HG02973 (cell line): ENCODE data around the gene FAM227B.
"Not testable (repeated sequence)": the region's sequence is repeated elsewhere in the genome, so short reads cannot be mapped to it uniquely, and the experiment has no call there.

ENCODE experiments used
- ATAC-seq: cut with Tn5 transposase; IDR thresholded peaks from one replicate; pipeline ENCODE4 v1.9.1; 2021; ENCODE audit warnings: moderate library complexity; ENCODE audit not compliant: unreplicated experiment

FAM227B gene

DNA sequence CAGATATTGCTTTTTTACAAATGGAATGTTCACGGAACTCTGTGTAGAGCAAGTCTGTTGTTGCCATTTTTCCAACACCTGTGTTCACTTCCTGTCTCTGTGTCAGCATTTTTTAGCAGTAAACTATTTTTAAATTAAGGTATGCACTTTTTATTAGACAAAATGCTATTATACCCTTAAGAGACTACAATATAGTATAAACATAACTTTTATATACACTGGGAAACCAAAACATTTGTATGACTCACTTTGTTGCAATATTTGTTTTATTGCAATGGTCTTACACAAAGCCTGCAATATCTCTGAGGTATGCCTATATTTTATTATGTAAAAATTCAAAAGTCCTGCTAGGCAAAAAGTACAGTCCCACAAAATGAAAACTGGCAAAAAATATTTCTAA lies 237.4 kb downstream of the FAM227B start:
- ATAC-seq = no peak

DNA sequence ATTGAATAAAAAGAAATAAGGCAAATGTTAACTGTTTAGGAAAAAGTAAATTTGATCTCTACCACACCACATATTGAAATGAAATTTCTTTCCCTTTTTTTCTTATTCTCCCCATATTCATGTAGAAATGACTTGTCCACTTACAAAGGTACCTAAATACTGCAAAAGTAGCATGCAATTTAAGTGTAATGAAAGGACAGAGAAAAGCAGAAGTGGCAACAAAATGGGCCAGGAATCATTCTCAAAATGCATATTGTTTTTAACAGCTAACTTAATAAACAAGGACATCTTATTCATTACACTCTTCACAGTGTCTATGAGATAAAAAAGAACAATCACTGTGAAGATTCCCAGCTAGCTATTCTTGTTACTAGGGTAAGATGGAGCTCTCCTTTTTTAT lies 238.2 kb downstream of the FAM227B start:
- no peak for ATAC-seq

DNA sequence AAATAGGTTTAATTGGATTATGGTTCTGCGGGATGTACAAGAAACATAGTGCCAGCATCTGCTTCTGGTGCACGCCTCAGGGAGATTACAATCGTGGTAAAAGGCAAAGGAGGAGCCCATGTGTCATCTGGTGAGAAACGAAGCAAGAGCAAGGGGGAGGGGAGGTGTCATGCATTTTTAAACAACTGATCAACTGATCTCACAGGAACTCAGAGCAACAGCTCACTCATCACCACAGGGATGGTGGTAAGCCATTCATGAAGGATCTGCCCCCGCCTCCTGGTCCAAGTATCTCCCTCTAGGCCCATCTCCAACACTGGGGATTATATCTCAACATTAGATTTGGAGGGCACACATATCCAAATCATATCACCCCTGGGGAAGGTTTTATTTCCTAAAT lies 239.7 kb downstream of the FAM227B start:
- no peak for ATAC-seq

DNA sequence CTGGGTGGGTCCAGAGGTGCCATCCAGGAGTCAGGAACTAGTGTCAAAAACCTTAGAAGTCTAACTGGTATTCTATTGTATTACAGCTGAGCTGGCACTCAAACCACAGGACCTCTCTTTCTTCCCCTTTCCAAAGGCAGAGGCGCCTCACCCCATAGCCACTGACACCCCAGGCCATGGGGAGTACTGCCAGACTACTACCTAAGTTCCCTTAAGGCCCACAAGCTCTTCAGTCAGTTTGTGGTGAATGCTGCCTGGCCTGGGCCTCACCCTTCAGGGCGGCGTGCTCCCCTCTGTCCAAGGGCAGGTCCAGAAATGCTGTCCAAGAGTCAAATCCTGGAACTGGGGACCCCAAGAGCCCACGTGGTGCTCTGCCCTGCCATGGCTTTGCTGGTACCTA lies 240.6 kb downstream of the FAM227B start:
- no peak for ATAC-seq

DNA sequence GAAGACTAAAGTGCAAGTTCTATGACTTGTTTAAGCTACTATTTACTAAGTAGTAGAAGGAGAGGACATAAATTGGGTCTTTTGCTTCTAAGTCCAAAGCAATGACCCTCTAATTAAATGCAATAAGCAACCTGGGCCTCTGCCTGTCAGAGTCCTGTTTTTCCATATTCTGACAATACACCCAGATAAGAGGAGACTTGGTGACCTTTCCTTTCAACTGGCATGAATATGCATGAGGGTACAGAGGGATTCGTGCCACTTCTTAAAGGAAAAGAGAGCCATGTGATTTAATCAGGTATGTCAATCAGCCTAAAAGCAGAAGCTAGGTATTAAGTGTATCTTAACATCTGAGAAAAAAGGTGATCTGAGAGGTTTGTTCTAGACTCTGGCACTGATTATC lies 248.3 kb downstream of the FAM227B start:
- no peak for ATAC-seq

DNA sequence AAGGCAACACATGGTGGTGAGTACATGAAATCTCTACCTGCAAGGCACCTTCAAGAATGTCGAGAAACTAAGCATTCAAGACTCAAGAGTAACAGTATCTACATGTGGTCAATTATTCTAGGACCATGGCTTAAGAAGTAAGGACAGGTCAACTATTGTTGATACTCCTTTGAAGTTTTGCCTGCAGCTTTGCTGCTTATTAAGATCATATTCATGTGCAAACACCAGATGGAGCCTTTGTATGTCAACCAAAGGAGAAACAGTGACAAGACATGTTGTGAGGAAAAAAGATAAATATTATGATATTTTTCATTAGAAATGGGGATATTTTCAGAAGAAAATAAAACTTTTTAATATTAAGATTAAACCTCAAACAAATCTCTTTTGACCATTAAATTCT lies 249.8 kb downstream of the FAM227B start:
- ATAC-seq = no peak

DNA sequence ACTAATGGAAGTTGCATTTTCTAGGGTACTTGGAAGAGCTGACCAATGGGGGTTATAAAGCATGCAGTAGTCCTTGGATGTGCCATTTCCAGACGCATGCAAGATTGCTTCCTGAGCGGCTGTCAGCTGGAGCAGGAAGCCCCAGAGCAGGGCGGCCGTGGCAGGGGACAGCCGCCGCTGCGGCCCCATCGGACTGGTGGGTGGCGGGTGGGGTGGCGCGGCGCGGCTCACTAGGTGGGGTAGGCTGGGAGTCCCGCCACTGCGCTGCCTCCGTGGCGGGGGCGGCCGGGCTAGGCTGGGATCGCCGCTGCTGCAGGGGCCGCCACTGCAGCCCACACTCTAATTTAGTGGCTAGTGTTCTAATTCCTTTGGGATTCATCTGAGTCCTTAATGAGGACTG lies 254.1 kb downstream of the FAM227B start:
- ATAC-seq = no peak

DNA sequence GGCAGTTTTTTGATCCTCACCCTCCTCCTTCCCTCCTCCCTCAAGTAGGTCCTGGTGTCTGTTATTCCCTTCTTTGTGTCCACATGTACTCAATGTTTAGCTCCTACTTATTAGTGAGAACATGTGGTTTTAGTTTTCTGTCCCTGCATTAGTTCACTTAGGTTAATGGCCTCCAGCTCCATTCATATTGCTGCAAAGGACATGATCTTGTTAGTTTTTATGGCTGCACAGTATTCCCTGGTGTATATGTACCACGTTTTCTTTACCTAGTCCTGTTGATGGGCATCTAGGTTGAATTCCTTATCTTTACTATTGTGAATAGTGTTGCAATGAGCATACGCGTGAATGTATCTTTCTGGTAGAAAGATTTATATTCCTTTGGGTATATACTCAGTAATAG lies 259.2 kb downstream of the FAM227B start:
- ATAC-seq = no peak

DNA sequence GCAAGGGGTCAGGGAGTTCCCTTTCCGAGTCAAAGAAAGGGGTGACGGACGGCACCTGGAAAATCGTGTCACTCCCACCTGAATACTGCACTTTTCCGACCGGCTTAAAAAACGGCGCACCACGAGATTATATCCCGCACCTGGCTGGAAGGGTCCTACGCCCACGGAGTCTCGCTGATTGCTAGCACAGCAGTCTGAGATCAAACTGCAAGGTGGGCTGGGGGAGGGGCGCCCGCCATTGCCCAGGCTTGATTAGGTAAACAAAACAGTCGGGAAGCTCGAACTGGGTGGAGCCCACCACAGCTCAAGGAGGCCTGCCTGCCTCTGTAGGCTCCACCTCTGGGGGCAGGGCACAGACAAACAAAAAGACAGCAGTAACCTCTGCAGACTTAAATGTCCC lies 266.2 kb downstream of the FAM227B start:
- ATAC-seq = not testable (repeated sequence)

DNA sequence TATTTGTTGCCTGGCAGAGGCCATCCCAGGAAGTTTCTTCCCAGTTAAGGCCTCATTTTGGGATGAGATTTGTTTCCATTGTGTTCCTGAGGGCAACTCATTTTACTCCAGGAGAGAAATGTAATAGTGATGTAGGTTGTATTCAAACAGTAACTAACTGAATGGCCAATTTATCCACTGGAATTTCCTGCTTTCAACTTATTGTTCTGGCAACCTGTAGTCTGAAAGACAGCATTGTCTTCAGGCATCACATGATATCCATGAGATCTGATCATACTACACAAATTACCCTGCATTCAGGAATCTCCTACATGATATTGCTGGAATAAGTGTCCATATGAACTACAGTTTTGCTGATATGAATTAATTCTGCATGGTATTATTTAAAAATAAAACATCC lies 277.1 kb downstream of the FAM227B start:
- ATAC-seq = no peak

DNA sequence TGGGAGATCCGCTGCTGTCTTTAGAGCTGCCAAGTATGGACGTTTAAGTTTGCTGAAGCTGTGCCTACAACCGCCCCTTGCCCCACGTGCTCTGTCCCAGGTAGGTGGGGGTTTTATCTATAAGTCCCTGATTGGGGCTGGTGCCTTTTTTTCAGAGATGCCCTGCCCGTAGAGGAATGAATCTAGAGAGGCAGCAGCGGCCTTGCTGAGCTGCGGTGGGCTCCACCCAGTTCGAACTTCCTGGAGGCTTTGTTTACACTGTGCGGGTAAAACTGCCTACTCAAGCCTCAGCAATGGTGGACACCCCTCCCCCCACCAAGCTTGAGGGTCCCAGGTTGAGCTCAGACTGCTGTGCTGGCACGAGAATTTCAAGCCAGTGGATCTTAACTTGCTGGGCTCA lies 281.0 kb downstream of the FAM227B start:
- no peak for ATAC-seq

DNA sequence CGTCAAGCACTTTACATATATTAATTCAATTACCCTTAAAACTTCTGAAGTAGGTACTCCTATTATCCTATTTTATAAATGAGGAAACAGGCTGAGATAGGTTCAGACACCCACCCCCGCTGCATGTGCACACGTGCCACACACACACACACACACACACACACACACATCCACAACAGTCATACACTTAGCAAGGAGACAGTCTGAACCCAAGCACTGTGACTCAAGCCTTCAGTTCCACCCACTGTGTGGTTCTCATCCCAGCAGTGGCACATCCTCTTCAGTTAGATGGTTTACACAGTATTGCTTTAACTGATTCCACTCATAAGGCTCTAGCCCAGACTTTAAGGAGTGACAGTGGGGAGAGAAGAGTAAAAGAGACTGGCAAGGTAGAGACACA lies 288.7 kb downstream of the FAM227B start:
- ATAC-seq = no peak

DNA sequence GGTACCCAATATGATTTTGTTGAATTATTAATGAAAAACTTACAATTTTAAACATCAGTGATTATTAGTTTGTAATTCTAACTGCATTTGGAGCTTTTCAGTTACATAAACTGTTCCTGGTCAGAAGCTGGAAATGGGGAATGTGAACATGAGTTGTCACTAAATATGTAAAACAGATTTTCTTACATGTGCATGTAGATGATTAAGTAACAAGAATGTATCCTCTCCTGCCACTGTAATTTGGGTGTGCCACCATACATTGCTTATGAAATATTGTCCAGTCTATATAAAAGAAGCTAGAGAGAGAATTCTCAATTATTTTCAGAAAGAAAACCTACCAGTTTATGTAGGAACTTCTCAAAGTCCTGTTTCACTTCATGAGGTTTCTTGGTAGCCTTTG lies 289.2 kb downstream of the FAM227B start:
- ATAC-seq = no peak

DNA sequence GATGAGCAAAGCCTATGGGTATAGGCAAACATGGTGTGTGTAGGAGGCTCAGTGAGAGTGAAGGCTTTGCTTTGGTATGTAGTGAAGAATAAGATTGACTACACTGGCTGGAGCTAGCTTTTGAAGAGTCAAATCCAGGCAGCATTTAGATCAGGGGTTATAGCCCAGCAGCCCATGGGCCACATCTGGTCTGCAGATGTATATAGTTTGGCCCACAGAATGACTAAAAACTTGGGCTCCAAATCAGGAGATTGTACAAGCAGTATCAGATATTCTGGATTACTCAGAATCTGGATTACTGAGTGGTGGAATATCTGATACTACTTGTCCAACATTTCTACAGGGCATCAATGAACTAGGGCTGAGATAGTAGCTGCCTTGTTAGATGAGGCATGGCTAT lies 290.5 kb downstream of the FAM227B start:
- ATAC-seq = no peak

DNA sequence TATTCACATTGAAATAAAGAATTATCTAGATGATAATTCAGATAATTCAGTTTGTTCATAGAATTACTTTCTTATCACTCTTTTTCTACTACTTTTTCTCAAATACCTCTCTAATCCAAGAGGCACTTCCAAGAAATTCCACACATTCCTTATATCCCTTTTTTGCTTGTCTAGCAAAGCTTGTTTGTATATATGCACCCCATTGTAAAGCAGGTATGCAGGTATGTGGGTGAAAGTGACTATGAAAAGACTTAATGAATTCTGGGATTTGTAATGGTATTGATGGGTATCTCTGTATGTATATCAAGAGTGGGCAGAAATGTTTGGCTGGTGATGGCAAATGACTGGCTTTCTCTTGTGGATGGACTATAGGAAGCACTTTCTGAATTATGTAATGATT lies 291.7 kb downstream of the FAM227B start:
- no peak for ATAC-seq

DNA sequence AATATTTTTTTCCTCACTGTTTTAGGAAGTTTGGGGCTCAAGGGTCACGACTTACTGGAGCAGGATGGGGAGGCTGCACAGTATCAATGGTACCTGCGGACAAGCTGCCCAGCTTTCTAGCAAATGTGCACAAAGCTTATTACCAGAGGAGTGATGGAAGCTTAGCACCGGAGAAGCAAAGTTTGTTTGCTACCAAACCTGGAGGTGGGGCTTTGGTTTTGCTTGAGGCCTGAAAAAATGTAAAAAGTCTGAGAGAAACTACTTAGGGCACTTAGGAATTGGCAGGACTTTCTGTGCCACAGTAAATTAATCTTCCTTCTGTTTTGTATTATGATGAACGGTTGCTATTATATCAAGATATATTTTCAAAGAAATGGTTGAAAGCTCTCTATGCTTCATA lies 292.7 kb downstream of the FAM227B start:
- ATAC-seq = no peak

DNA sequence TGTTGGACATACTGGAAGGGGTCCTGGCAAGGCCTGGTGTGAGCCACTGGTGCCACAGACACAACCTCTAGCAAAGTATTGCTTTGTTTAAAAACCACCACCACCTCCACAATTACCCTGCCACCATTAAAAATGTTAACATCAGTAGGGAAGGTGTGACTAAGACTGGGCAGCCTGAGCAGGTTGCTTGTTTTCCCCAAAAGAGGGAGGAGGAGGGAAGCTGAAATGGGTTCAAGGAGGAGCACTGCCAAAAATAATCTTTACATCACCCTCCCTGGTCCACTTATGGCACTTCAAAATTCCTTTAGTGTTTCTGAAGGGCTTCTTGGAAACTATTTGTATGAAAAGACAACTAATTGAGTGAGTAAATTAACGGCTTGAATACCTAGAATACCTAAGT lies 297.4 kb downstream of the FAM227B start:
- ATAC-seq = no peak

DNA sequence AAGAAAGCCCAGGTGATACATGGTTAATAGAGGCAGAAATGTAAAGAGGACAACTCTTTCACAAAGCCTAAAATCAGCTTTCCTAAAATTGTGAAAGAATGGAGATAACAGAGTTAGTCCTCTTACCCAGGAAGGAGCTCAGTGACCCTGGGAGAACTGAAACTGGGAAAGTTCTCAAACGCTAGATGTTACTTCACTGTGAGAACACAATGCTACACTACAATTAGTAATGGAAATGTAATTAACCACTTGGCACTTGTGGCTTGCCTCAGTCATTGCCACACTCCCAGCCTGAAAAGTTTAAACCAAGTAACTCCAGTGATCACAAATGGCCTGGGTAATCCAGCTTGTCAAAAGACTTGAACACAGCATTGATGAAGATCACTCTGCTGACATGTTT lies 300.3 kb downstream of the FAM227B start:
- no peak for ATAC-seq

DNA sequence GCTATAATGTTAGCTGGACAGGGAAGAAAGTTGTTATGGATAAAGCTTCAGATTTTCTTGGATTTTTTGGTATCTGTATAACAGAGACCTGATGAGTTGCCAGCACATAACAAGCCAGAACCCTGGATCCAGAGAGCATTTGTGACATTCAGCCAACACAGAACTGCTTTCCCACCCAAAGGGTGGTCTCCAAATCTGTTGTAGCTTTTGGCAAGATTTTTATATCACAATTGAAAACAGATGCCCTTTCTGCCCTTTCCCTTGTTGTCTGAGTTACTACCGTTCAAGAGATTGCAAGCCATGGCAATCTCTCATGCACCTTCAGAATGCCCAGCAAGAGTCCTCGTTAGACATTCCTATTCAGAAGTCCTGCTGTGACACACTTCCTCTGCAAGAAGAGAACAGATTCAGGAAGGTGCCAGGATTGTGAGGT lies 305.2 kb downstream of the FAM227B start:
- ATAC-seq = no peak

DNA sequence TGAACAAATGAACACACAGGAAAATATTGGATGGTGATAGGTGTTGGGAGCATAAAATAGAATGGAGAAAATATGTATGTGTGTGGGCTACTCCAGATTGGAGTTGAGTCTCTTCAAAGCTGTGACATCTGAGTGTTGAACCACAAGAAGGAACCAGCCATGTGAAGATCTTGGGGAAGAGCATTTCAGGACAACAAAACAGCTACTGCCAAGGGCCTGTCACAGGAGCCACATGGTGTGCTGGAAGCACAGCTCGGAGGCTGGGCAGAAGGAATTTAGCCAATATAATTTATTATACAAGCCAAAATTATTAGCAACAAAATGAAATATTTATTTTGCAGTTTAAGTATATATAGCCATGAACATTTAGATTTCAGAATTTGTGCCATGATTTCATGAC lies 305.9 kb downstream of the FAM227B start:
- ATAC-seq = no peak

DNA sequence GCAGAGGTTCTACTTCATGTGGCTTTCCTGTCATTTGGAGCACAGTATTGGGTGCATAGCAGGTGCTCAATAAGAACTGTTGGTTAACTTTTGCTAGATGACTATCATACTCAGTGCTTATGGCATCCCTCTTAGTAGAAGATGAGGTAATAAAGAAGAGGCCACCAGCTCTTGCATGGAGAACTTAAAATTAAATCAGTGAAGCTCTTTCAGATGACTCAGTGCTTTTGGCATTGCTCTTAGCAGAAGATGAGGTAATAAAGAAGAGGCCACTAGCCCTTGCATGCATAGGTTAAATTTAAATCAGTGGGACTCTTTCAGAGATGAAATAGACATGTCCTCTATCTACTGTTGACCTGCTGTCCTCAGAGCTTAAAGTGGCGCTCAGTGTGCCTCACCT lies 307.0 kb downstream of the FAM227B start:
- no peak for ATAC-seq

DNA sequence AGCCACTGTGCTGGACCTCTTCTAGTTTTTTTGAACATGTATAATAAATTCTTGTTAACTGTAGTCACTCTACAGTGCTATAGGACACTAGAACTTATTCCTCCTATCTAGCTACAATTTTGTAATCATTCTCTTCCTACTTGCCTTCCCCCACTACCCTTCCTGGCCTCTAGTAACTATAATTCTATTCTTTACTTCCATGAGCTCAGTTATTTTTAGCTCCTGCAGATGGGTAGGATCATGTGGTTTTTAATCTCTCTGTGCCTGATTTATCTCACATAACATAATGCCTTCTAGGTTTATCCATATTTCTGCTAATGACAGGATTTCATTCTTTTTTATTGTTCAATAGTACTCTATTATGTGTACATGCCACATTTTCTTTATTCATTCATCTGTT lies 310.7 kb downstream of the FAM227B start:
- no peak for ATAC-seq

DNA sequence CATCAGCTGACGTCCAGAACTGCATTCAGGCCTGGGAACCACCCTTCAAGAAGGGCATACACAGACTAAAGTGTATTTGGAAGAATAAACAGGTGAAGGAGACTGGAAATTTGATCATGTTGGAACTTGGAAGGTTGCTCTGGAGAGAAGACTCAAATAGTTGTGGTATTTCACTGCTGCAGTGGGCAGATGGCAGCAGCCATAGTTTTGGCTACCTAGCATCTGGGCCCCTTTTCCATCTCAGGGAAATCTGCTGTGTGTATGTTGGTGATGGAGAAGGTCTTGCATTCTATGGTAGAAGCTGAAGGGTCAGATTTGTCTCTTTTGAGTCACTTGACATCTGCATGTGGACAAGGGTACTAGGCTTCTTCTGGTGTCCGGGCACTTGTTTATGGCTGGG lies 311.9 kb downstream of the FAM227B start:
- no peak for ATAC-seq

DNA sequence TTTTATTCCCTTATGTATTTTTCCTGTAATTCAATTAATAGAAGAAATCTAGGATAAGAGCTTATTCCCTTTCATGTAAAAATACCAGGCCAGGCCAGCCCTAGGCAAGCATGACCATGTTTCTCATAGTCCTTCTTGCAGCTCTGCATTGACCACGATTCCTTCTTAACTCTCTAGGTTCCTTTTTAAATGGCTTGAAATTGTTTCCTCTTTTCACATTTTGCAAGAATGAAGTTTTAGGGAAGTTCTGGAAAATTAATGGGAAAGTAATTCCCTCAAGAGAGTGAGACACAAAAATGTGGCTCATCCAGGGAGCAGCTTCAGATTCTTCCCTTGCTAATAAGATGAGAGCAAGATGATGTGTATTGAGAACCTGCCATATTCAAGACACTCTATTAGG lies 314.1 kb downstream of the FAM227B start:
- ATAC-seq = no peak
